Measurements from ENCODE around the gene ADCK1. TPM values are rescaled to one million over a fixed set of nuclear protein-coding genes. Genes with fewer than 3 reads are reported as not detected.

ADCK1 gene
- total RNA-seq, 4 donors from 2014 or later = 7.8 to 22.3 (median 12.6) TPM

GRCh38 chr14:77832297-77832696 lies 32.4 kb downstream of the ADCK1 start:
- in situ Hi-C loops (cut with MboI; ENCODE audit: low pct_ligation_motif_present in 1 of 4, low pct_unique_long_range_greater_than_20kb in 1 of 4, low sequenced_read_pairs in 3 of 4) = no loop called here
- 56 to 67% methylated on average over 2 to 3 of the region's 3 CpGs for whole genome bisulfite sequencing, 2 donors (ENCODE audit: low coverage in 1 of 2)
- Histone ChIP-seq H3K4me3 (no peak overlapping the region), H3K27me3 (no peaks in the 10 kb centered on the region), H3K9me3 (no peaks in the 10 kb centered on the region), H3K27ac (no peak overlapping the region), H3K36me3 (peaks cover 0 to 10% (median 0%) of the 10 kb centered on the region in 4 donors), H3K4me1 (no peaks in the 10 kb centered on the region)
- no peak for DNase-seq
- intact Hi-C loops (cut with DNase I; ENCODE audit: low total_unique reads) = no loop called here
- TF ChIP-seq POLR2A (IDR thresholded peaks at IDR 0.05) (no peak), POLR2AphosphoS5 (IDR thresholded peaks at IDR 0.05) (no peak), CTCF (IDR thresholded peaks at IDR 0.05) (no peak), EP300 (IDR thresholded peaks at IDR 0.05; ENCODE audit: low read depth) (no peak)

- DNase-seq = no peak
- Histone ChIP-seq H3K4me1 (no peaks in the 10 kb centered on the region), H3K27me3 (no peaks in the 10 kb centered on the region), H3K36me3 (no peaks in the 10 kb centered on the region), H3K27ac (no peak overlapping the region), H3K4me3 (no peak overlapping the region), H3K9me3 (no peaks in the 10 kb centered on the region)
- WGBS, 2 donors (ENCODE audit: low coverage in 1 of 2) = 89 to 96% methylated on average over 6 to 7 of the region's 7 CpGs
- TF ChIP-seq POLR2A (IDR thresholded peaks at IDR 0.05) (no peak), CTCF (IDR thresholded peaks at IDR 0.05) (no peak), EP300 (IDR thresholded peaks at IDR 0.05; ENCODE audit: low read depth) (no peak), POLR2AphosphoS5 (IDR thresholded peaks at IDR 0.05) (no peak)
- intact Hi-C loops (cut with DNase I; ENCODE audit: low total_unique reads) (no loop called here), in situ Hi-C loops (cut with MboI; ENCODE audit: low pct_ligation_motif_present in 1 of 4, low pct_unique_long_range_greater_than_20kb in 1 of 4, low sequenced_read_pairs in 3 of 4) (no loop called here)
These were observed 38.0 kb downstream of the ADCK1 start for GRCh38 chr14:77837926-77838325.

- no peak for DNase-seq
- Histone ChIP-seq H3K9me3 (no peaks in the 10 kb centered on the region), H3K27me3 (no peaks in the 10 kb centered on the region), H3K4me1 (no peaks in the 10 kb centered on the region), H3K27ac (no peak overlapping the region), H3K36me3 (no peaks in the 10 kb centered on the region), H3K4me3 (no peak overlapping the region)
- 77 to 100% methylated on average over 2 to 8 of the region's 8 CpGs for WGBS, 2 donors (ENCODE audit: low coverage in 1 of 2)
- in situ Hi-C loops (cut with MboI; ENCODE audit: low pct_ligation_motif_present in 1 of 4, low pct_unique_long_range_greater_than_20kb in 1 of 4, low sequenced_read_pairs in 3 of 4) (no loop called here), intact Hi-C loops (cut with DNase I; ENCODE audit: low total_unique reads) (no loop called here)
- no peak for TF ChIP-seq CTCF (IDR thresholded peaks at IDR 0.05)
- no peak for TF ChIP-seq POLR2A (IDR thresholded peaks at IDR 0.05)
These were observed 39.1 kb downstream of the ADCK1 start for GRCh38 chr14:77838831-77839511.

GRCh38 chr14:77843195-77843594 lies 43.3 kb downstream of the ADCK1 start:
- Histone ChIP-seq H3K27ac (no peak overlapping the region), H3K4me1 (no peaks in the 10 kb centered on the region), H3K9me3 (no peaks in the 10 kb centered on the region), H3K27me3 (no peaks in the 10 kb centered on the region), H3K4me3 (no peak overlapping the region), H3K36me3 (no peaks in the 10 kb centered on the region)
- in situ Hi-C loops (cut with MboI; ENCODE audit: low pct_ligation_motif_present in 1 of 4, low pct_unique_long_range_greater_than_20kb in 1 of 4, low sequenced_read_pairs in 3 of 4) (no loop called here), intact Hi-C loops (cut with DNase I; ENCODE audit: low total_unique reads) (no loop called here)
- WGBS, 2 donors (ENCODE audit: low coverage in 1 of 2) = 79% methylated on average over 3 of the region's 3 CpGs; no CpG with 5 or more reads in 1 of the 2 donors
- TF ChIP-seq CTCF (IDR thresholded peaks at IDR 0.05) = no peak
- TF ChIP-seq EP300 (IDR thresholded peaks at IDR 0.05; ENCODE audit: low read depth) = no peak
- TF ChIP-seq POLR2A (IDR thresholded peaks at IDR 0.05) = no peak
- no peak for TF ChIP-seq POLR2AphosphoS5 (IDR thresholded peaks at IDR 0.05)
- no peak for DNase-seq

Measured in transverse colon (tissue), 4 donors.